Duodenal mucosa (tissue), 2 donors: ENCODE results near the gene OR5M10.

Experiments used
- H3K27ac ChIP-seq: one replicate; pipeline ENCODE4 v1.7.0; 2013; ENCODE audit warnings: low read depth, low read length
- H3K27me3 ChIP-seq, 2 donors: one replicate each; pipeline ENCODE4 v1.7.0; 2013; ENCODE audit warnings: low read length in 2 of 2, control low read depth in 1 of 2; ENCODE audit not compliant: insufficient read depth in 2 of 2, control insufficient read depth in 1 of 2
- H3K36me3 ChIP-seq, 2 donors: one replicate each; pipeline ENCODE4 v1.7.0; 2013; ENCODE audit warnings: low read length in 2 of 2, control low read depth in 1 of 2; ENCODE audit not compliant: insufficient read depth in 2 of 2, control insufficient read depth in 1 of 2
- H3K4me1 ChIP-seq, 2 donors: one replicate each; pipeline ENCODE4 v1.7.0; 2013; ENCODE audit warnings: low read length in 2 of 2, control low read depth in 1 of 2; ENCODE audit not compliant: insufficient read depth in 2 of 2, control insufficient read depth in 1 of 2
- H3K4me3 ChIP-seq, 2 donors: one replicate each; pipeline ENCODE4 v1.7.0; 2013; ENCODE audit warnings: low read length in 2 of 2, low read depth in 1 of 2
- H3K9ac ChIP-seq, 2 donors: one replicate each; pipeline ENCODE4 v1.7.0; 2013; ENCODE audit warnings: low read length in 2 of 2, low read depth in 1 of 2
- H3K9me3 ChIP-seq, 2 donors: one replicate each; pipeline ENCODE4 v1.7.0; 2013; ENCODE audit warnings: low read length in 2 of 2, control low read depth in 1 of 2; ENCODE audit not compliant: control insufficient read depth in 1 of 2

The OR5M10 gene

GRCh38 chr11:56533054-56533740, 44.3 kb downstream of the OR5M10 start:
- no peaks in the 10 kb centered on the region for H3K9me3 ChIP-seq
- no peak overlapping the region for H3K4me3 ChIP-seq
- H3K27ac ChIP-seq, result no peak overlapping the region
- no peaks in the 10 kb centered on the region for H3K27me3 ChIP-seq
- H3K36me3 ChIP-seq, result no peaks in the 10 kb centered on the region
- H3K9ac ChIP-seq, result no peak overlapping the region
- H3K4me1 ChIP-seq, result no peaks in the 10 kb centered on the region

GRCh38 chr11:56531856-56532255, 45.7 kb downstream of the OR5M10 start:
- Histone ChIP-seq H3K9ac (no peak overlapping the region), H3K27me3 (no peaks in the 10 kb centered on the region), H3K4me1 (no peaks in the 10 kb centered on the region), H3K27ac (no peak overlapping the region), H3K9me3 (no peaks in the 10 kb centered on the region), H3K36me3 (no peaks in the 10 kb centered on the region), H3K4me3 (no peak overlapping the region)
